C4-2B (cell line): ENCODE measurements around the gene ADCY6.

Experiments used
- H3K27ac ChIP-seq: fragments of 450-650 bp; 2 replicates; pipeline ENCODE4 v1.5.1; 2017
- ZFX ChIP-seq: fragments of 450-650 bp; IDR thresholded peaks from 2 replicates; pipeline ENCODE4 v1.6.1; 2017
- TF ChIP-seq, protein P1 (sequence below): fragments of 450-650 bp; conservative IDR thresholded peaks from 2 replicates; pipeline ENCODE4 v1.5.1; 2017; ENCODE audit warnings: mild to moderate bottlenecking

The ADCY6 gene

DNA sequence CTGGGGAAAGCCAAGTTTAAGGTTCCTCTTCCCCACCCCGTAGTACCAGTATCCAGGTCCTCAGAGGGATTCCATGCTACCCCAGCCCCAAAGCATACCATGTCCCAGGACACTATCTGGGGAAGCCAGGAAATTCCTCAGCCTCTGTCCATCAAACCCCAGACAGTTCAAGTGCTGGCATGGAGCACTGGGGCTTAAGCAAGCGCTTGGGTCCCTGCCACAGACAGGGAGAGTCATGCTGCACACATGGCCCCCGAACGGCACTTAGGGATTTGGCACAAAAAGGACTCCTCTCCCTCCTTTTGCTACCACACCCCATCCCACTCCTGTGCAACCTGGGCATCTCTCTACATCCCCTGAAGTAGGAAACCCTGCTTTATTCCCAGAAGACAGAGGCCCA, 21.8 kb downstream of the ADCY6 start:
- no peak overlapping the region for H3K27ac ChIP-seq
- TF ChIP-seq, protein P1, sequence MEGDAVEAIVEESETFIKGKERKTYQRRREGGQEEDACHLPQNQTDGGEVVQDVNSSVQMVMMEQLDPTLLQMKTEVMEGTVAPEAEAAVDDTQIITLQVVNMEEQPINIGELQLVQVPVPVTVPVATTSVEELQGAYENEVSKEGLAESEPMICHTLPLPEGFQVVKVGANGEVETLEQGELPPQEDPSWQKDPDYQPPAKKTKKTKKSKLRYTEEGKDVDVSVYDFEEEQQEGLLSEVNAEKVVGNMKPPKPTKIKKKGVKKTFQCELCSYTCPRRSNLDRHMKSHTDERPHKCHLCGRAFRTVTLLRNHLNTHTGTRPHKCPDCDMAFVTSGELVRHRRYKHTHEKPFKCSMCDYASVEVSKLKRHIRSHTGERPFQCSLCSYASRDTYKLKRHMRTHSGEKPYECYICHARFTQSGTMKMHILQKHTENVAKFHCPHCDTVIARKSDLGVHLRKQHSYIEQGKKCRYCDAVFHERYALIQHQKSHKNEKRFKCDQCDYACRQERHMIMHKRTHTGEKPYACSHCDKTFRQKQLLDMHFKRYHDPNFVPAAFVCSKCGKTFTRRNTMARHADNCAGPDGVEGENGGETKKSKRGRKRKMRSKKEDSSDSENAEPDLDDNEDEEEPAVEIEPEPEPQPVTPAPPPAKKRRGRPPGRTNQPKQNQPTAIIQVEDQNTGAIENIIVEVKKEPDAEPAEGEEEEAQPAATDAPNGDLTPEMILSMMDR = no peak
- TF ChIP-seq ZFX = no peak

DNA sequence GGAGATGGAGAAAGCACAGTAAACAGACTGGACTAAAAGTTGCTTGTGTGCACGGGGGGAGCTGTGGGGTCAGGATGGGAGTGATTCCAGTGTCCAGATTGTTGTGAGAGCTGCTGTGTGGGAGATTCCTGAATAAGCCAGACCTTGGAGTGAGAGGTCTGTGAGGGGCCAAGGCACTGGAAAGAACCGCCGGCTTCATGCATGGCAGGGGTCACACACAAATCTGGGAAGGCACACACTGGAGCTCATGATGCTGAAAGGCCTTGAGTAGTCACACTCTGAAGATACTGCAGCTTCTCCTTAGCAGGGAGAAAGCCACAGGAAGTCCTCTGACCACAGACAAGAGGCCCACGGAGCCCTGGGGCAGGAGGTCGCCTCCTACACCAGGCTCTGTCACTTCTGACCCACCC, 23.1 kb downstream of the ADCY6 start:
- TF ChIP-seq ZFX = no peak
- H3K27ac ChIP-seq = no peak overlapping the region

DNA sequence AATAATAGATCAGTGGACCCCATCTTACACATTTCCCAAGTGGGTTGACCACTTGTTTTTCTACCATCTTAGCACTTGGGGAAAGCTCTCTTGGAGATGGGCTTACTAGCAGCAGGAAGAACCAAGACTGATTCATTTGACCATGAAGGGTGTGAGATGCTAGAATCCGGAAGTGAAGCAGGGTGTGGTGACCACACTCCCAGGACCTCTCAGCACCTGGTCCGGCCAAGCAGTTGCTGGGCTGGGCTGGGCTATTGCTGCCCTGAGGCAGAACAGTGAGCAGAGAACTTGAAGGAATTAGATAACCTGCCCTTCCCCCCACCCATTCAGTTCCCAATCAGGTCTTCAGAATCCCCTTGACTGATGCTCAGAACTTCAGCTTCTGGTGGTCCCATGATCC, 24.4 kb downstream of the ADCY6 start:
- no peak overlapping the region for H3K27ac ChIP-seq
- TF ChIP-seq, protein P1 = no peak
- TF ChIP-seq ZFX = no peak

DNA sequence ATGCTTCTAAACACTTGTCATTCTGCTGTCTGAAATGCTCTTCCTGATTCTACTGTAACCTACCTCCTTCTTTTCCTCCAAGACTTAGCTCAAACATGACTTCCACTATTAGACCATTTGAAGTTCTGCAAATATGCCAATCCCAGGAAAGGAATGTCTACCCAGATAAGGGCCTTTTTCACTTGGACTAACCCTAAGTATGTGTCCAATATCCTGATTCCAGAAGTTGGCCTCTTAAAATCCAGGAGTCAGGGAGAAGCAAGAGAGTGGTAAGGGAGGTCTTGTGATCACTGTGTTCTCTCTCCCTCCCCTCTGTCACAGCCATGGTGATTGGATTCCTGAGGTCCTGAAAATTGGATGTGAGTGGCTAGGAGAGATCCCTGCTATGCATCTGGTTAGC, 30.2 kb downstream of the ADCY6 start:
- no peak overlapping the region for H3K27ac ChIP-seq
- TF ChIP-seq, protein P1 = no peak
- TF ChIP-seq ZFX = no peak

DNA sequence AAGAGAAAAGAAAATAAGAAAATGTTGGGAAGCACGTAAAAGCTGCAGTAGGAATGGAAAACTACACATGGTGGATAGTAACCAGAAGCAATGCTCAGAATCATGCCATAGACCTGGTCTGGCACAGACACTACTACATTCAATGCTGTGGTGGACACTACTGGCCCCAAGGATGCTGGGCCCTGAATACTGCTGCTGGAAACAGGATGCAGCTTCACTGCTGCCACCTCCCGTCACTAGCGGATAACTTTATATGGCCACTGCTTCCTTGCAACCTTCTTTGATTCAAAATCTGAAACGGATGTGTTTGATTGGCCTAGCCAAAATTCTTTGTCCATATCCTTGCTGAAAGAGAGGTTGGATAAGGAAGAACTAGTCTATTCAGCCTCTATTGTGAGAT, 30.7 kb downstream of the ADCY6 start:
- TF ChIP-seq, protein P1 = no peak
- no peak for TF ChIP-seq ZFX
- H3K27ac ChIP-seq = no peak overlapping the region

DNA sequence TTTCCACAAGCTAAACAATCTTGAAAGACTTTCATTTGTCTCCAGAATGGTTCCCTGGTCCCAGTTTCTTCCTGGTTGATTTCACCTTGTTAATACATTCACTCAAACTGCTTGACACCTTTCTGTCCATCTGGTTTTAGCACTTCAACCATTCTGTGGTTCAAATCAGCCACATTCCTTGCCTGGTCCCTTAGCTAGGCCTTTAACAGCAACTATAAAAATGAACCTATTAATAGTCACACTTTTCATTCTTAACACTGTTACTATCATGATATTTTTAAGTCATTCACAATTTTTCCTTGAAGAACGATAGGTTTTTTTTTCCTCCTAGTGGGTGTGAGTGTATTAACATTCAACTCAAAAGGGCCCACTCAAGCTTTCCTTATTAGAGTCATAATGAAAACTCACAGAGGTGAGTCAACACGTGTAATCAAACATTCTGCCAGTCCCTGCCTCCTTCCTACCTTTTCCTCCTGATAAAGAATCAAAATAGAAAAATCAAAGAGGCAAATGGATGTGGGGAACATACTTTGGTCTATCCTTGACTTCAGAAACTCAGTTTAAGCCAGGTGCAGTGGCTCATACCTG, 38.0 kb downstream of the ADCY6 start:
- TF ChIP-seq, protein P1 = no peak
- no peak for TF ChIP-seq ZFX
- H3K27ac ChIP-seq = no peak overlapping the region

DNA sequence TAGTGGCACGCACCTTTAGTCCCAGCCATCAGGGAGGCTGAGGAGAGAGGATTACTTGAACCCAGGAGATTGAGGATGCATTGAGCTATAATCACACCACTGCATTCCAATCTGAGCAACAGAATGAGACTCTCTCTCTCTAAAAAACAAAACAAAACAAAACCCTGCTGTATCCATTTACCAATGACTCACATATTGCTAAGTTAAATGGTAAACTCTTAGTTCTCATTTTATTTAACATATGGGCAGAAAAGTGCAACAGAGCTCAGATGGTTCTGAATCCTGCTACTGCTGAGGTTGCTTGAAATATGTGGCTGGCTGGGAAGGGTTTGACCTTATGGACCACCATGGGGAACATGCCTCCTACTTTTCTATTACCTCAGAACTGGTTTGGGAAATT, 38.7 kb downstream of the ADCY6 start:
- TF ChIP-seq, protein P1 = no peak
- no peak for TF ChIP-seq ZFX
- H3K27ac ChIP-seq = no peak overlapping the region

DNA sequence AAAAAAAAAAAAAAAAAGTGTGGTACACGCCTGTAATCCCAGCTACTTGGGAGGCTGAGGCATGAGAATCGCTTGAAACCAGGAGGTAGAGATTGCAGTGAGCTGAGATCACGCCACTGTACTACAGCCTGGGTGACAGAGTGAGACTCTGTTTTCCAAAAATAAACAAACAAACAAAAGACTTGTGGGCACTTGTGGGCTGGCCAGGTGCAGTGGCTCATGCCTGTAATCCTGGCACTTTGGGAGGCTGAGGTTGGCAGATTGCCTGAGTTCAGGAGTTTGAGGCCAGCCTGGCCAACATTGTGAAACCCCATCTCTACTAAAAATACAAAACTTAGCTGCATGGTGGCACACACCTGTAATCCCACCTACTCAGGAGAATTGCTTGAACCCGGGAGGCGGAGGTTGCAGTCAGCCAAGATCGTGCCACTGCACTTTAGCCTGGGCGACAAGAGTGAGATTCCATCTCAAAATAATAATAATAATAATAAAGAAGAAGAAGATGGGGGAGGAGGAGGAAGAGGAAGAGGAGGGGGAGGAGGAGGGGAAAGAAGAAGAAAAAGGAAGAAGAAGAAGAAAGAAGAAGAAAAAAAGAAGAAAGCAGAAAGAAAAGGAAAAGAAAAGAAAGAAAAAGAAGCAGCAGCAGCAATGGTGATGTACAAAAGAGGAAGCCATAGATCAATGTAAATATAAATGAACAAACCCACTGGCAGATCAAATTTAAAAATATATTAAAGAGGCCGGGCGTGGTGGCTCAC, 44.5 kb downstream of the ADCY6 start:
- H3K27ac ChIP-seq = no peak overlapping the region
- no peak for TF ChIP-seq ZFX
- TF ChIP-seq, protein P1 = no peak
